ENCODE data around the gene ELMOD1. TPM values are rescaled to one million over a fixed set of nuclear protein-coding genes. Genes with fewer than 3 reads are reported as not detected.
"Not testable (repeated sequence)": the region's sequence is repeated elsewhere in the genome, so short reads cannot be mapped to it uniquely, and the experiment has no call there.

Gene ELMOD1
- total RNA-seq, 1 experiment from 2014 or later, result not detected

DNA sequence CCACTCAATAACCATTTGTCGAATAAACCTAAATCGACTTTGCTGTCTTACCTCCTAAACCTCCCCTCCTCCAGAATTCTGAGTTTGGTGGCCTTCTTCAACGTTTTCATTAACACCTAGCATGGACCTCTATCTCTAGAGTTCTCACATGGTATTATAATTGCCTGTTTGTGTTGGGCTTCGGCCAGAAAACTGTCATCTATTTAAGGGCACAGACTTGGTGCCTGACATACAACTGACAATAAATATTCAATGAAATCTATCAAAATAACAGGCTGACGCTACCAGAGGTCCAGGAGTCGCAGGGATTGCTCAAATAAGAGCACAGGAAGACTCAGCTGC is 26.1 kb upstream of the ELMOD1 start:
- Histone ChIP-seq H3K9me3 (ENCODE audit: low read depth, low read length, poor library complexity, severe bottlenecking) (no peaks in the 10 kb centered on the region), H3K4me1 (ENCODE audit: insufficient read depth, low read length, poor library complexity, severe bottlenecking) (peaks cover 12% of the 10 kb centered on the region), H3K36me3 (ENCODE audit: insufficient read depth, low read length, poor library complexity, severe bottlenecking) (no peaks in the 10 kb centered on the region), H3K27ac (ENCODE audit: low read depth, low read length, poor library complexity, severe bottlenecking) (peak overlapping the region; percentile 73), H3K4me3 (ENCODE audit: low read depth, low read length, poor library complexity, severe bottlenecking) (peak overlapping the region; percentile 71), H3K27me3 (replicated peaks; ENCODE audit: insufficient read depth, low read depth, low read length, poor library complexity) (no peaks in the 10 kb centered on the region)
- TSS peak; percentile 60 for BruUV-seq (replicated peaks)
- no peak for DNase-seq (ENCODE audit: low spot score)
- CTCF ChIA-PET, result no interaction called here
- intact Hi-C loops (cut with micrococcal nuclease; ENCODE audit: unreplicated experiment), result loop anchor here (5.0 kb wide), 1 partner anchor 207 kb away; no protein-coding TSS in a partner anchor
- POLR2A ChIA-PET (ENCODE audit: low non-redundant PET), result no interaction called here
- TF ChIP-seq, protein P1, sequence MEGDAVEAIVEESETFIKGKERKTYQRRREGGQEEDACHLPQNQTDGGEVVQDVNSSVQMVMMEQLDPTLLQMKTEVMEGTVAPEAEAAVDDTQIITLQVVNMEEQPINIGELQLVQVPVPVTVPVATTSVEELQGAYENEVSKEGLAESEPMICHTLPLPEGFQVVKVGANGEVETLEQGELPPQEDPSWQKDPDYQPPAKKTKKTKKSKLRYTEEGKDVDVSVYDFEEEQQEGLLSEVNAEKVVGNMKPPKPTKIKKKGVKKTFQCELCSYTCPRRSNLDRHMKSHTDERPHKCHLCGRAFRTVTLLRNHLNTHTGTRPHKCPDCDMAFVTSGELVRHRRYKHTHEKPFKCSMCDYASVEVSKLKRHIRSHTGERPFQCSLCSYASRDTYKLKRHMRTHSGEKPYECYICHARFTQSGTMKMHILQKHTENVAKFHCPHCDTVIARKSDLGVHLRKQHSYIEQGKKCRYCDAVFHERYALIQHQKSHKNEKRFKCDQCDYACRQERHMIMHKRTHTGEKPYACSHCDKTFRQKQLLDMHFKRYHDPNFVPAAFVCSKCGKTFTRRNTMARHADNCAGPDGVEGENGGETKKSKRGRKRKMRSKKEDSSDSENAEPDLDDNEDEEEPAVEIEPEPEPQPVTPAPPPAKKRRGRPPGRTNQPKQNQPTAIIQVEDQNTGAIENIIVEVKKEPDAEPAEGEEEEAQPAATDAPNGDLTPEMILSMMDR (conservative IDR thresholded peaks at IDR 0.05; ENCODE audit: low read depth, low read length), result no peak
- TF ChIP-seq EZH2 (IDR thresholded peaks at IDR 0.05; ENCODE audit: borderline replicate concordance, low read depth, low read length, poor library complexity, severe bottlenecking), result no peak

- Histone ChIP-seq H3K36me3 (ENCODE audit: insufficient read depth, low read length, poor library complexity, severe bottlenecking) (no peaks in the 10 kb centered on the region), H3K4me1 (ENCODE audit: insufficient read depth, low read length, poor library complexity, severe bottlenecking) (peaks cover 12% of the 10 kb centered on the region), H3K27me3 (replicated peaks; ENCODE audit: insufficient read depth, low read depth, low read length, poor library complexity) (no peaks in the 10 kb centered on the region), H3K9me3 (ENCODE audit: low read depth, low read length, poor library complexity, severe bottlenecking) (no peaks in the 10 kb centered on the region), H3K27ac (ENCODE audit: low read depth, low read length, poor library complexity, severe bottlenecking) (peak within 1 kb of the TSS; percentile 73), H3K4me3 (ENCODE audit: low read depth, low read length, poor library complexity, severe bottlenecking) (peak within 1 kb of the TSS; percentile 71)
- intact Hi-C loops (cut with micrococcal nuclease; ENCODE audit: unreplicated experiment), result no loop called here
- no TSS peak for BruUV-seq (replicated peaks)
- ChIA-PET CTCF (no interaction called here), POLR2A (ENCODE audit: low non-redundant PET) (no interaction called here)
- TF ChIP-seq EZH2 (IDR thresholded peaks at IDR 0.05; ENCODE audit: borderline replicate concordance, low read depth, low read length, poor library complexity, severe bottlenecking), result no peak
- TF ChIP-seq, protein P1 (conservative IDR thresholded peaks at IDR 0.05; ENCODE audit: low read depth, low read length), result no peak
- peak; percentile 89 for DNase-seq (ENCODE audit: low spot score)
Measured at GRCh38 chr11:107565219-107565937, 25.6 kb upstream of the ELMOD1 start, which contains the start of gene ALKBH8. TSS of gene ALKBH8 (minus strand) at chr11:107565735. CDS start at chr11:107560893, 4,842 bp downstream.

DNA sequence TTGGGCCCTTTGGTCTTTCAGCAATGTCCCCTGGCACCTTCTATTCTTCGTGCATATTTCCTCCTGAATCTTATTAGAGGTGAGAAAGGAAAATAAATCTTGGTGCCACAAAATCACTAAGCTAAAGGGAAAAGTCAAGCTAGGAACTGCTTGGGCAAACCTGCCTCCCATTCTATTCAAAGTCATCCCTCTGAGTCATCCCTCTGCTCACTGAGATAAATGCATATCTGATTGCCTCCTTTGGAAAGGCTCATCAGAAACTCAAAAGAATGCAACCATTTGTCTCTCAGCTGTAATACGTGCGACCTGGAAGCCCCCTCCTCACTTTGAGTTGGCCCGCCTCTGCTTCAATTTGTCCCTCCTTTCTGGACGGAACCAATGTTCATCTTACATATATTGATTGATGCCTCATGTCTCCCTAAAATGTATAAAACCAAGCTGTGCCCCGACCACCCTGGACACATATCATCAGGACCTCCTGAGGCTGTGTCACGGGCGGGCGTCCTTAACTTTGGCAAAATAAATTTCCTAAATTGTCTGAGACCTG is 24.9 kb upstream of the ELMOD1 start:
- CTCF ChIA-PET; intact Hi-C loops (cut with micrococcal nuclease; ENCODE audit: unreplicated experiment); POLR2A ChIA-PET (ENCODE audit: low non-redundant PET); BruUV-seq (replicated peaks); H3K9me3 ChIP-seq (ENCODE audit: low read depth, low read length, poor library complexity, severe bottlenecking); H3K27me3 ChIP-seq (replicated peaks; ENCODE audit: insufficient read depth, low read depth, low read length, poor library complexity); H3K36me3 ChIP-seq (ENCODE audit: insufficient read depth, low read length, poor library complexity, severe bottlenecking): not testable (repeated sequence)
- peak; percentile 39 for DNase-seq (ENCODE audit: low spot score)
- Histone ChIP-seq H3K4me3 (ENCODE audit: low read depth, low read length, poor library complexity, severe bottlenecking) (peak overlapping the region; percentile 71), H3K4me1 (ENCODE audit: insufficient read depth, low read length, poor library complexity, severe bottlenecking) (peaks cover 12% of the 10 kb centered on the region), H3K27ac (ENCODE audit: low read depth, low read length, poor library complexity, severe bottlenecking) (peak overlapping the region; percentile 73)

DNA sequence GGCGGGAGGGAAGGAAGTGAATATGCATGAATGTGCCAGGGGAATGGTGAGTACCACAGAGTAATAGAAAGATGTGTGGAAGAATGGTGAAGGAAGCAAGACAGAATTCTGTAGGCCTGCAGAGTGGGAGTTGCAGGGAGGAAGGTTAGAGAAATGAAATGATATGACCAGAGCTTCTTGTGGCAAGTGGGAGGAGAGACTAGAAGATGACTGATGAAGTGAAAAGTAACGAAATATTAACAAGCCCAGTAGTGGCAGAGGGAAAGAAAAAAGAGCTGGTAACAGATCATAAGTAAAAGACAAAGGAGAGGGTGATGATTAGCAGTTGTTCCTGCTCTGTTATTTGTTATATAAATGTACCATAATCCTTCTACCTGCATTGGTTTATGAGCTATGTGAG is 24.4 kb upstream of the ELMOD1 start:
- Histone ChIP-seq H3K27me3 (replicated peaks; ENCODE audit: insufficient read depth, low read depth, low read length, poor library complexity) (no peaks in the 10 kb centered on the region), H3K9me3 (ENCODE audit: low read depth, low read length, poor library complexity, severe bottlenecking) (no peaks in the 10 kb centered on the region), H3K4me3 (ENCODE audit: low read depth, low read length, poor library complexity, severe bottlenecking) (no peak overlapping the region), H3K4me1 (ENCODE audit: insufficient read depth, low read length, poor library complexity, severe bottlenecking) (peaks cover 12% of the 10 kb centered on the region), H3K36me3 (ENCODE audit: insufficient read depth, low read length, poor library complexity, severe bottlenecking) (no peaks in the 10 kb centered on the region), H3K27ac (ENCODE audit: low read depth, low read length, poor library complexity, severe bottlenecking) (no peak overlapping the region)
- BruUV-seq (replicated peaks), result no TSS peak
- DNase-seq (ENCODE audit: low spot score), result no peak
- intact Hi-C loops (cut with micrococcal nuclease; ENCODE audit: unreplicated experiment), result no loop called here
- ChIA-PET POLR2A (ENCODE audit: low non-redundant PET) (no interaction called here), CTCF (no interaction called here)
- TF ChIP-seq EZH2 (IDR thresholded peaks at IDR 0.05; ENCODE audit: borderline replicate concordance, low read depth, low read length, poor library complexity, severe bottlenecking), result no peak
- TF ChIP-seq, protein P1 (conservative IDR thresholded peaks at IDR 0.05; ENCODE audit: low read depth, low read length), result no peak
